Activated T-cell treated with anti-CD3 and anti-CD28 coated beads, Interleukin-2, amount 50 U/mL, for 72 hours (primary cell): Measurements from ENCODE around the gene ATXN1. TPM values are rescaled to one million over a fixed set of nuclear protein-coding genes. Genes with fewer than 3 reads are reported as not detected.
"Not testable (repeated sequence)": the region's sequence is repeated elsewhere in the genome, so short reads cannot be mapped to it uniquely, and the experiment has no call there.

ENCODE experiments used
- ATAC-seq, 2 donors: fragments of 150-1000 bp; cut with Tn5 transposase; replicated peaks in 1 of 2; 2 replicates each; pipeline ENCODE4 v1.10.0; 2021; ENCODE audit warnings: moderate library complexity in 2 of 2, mild to moderate bottlenecking in 1 of 2
- DNase-seq, 2 donors: peaks; one replicate each; pipeline ENCODE4 v3.0.0; 2021 to 2022; ENCODE audit warnings: mixed read lengths in 1 of 2
- H3K27ac Mint-ChIP-seq: one replicate; pipeline ENCODE4 v1.8.0; 2022; ENCODE audit warnings: mild to moderate bottlenecking, moderate library complexity, mixed read lengths
- H3K27me3 Mint-ChIP-seq: one replicate; pipeline ENCODE4 v1.8.0; 2022; ENCODE audit warnings: low read depth, mixed read lengths
- H3K36me3 Mint-ChIP-seq, 2 donors: one replicate each; pipeline ENCODE4 v1.8.0; 2022; ENCODE audit warnings: mixed read lengths in 2 of 2, mild to moderate bottlenecking in 1 of 2; ENCODE audit not compliant: insufficient read depth in 2 of 2
- H3K4me1 Mint-ChIP-seq: one replicate; pipeline ENCODE4 v1.8.0; 2022; ENCODE audit warnings: low read depth, mixed read lengths
- H3K4me3 Mint-ChIP-seq, 2 donors: one replicate each; pipeline ENCODE4 v1.8.0; 2022; ENCODE audit warnings: mild to moderate bottlenecking in 2 of 2, mixed read lengths in 2 of 2, moderate library complexity in 2 of 2
- H3K9me3 Mint-ChIP-seq, 2 donors: one replicate each; pipeline ENCODE4 v1.8.0; 2022; ENCODE audit warnings: mixed read lengths in 2 of 2
- total RNA-seq, 2 donors: library from RNA; stranded (reverse); gene quantifications; one replicate each; pipeline ENCODE4 v1.2.3, GENCODE V29; 2022

ATXN1 gene
- total RNA-seq, 2 donors from 2014 or later = 46.5 to 65.1 TPM

DNA sequence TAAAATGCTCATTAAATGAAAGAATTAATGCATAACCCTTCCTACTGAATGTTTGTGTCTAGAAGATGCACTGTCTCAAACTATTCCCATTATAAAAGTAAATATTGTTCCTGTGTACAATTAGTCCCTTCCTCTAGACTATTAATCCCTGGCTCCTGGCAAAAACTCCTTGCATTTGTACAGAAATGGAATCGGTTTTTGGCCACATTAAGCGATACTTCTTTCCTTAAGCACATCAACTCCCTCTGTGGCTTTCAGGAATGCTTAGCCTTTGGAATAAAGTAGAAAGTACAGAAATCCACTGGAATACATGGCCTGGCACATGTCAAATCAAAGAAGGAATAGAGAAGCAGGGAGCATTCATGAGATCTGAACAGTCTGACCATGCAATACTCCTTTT lies 343.1 kb downstream of the ATXN1 start:
- no peak overlapping the region for H3K27ac Mint-ChIP-seq
- no peaks in the 10 kb centered on the region for H3K9me3 Mint-ChIP-seq
- no peak overlapping the region for H3K4me3 Mint-ChIP-seq
- no peaks in the 10 kb centered on the region for H3K27me3 Mint-ChIP-seq
- DNase-seq (no peak), ATAC-seq (no peak)
- peaks cover 73% of the 10 kb centered on the region for H3K4me1 Mint-ChIP-seq
- H3K36me3 Mint-ChIP-seq = peaks cover 0 to 3% of the 10 kb centered on the region in 2 donors

DNA sequence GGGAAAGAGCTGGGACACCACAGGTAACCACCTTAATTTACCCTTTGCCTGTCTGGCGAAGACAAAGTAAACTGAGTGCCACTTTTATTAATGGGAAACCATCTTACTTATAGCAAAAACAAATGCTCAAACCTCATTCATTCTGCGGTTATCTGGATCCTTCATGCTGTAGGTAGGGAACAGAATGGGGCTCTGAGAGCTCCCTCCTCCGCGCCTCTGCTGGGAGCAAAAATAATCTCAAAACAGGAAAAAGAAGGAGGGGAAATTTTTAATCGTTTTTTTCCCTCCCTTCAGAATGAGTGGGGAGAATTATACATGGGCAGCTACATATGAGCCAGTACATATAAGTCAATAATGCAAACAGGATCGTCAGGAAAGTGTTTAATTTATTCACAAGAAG lies 345.6 kb downstream of the ATXN1 start:
- Mint-ChIP-seq H3K4me3 (peak overlapping the region; percentile 9 to 48), H3K4me1 (peaks cover 64% of the 10 kb centered on the region)
- ATAC-seq = no peak

DNA sequence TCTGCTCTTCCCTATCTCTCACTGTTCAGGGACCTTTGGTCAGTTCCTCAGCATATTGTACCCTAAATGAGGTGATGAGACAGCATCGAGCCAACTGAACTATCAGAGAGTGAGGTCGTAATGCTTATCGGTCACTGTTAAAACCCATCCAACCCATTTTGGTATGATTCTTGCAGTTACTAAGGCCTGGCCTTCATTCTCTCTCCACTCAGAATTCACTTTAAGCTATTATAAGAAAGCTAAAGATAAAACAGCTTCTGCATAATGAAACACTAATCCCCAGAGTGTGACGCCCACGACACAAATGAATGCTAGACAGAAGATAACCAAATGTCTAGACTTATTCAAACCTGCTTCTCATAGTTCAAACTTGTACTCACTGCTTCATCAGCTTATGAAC lies 347.1 kb downstream of the ATXN1 start:
- Mint-ChIP-seq H3K27me3 (no peaks in the 10 kb centered on the region), H3K9me3 (no peaks in the 10 kb centered on the region), H3K36me3 (no peaks in the 10 kb centered on the region), H3K4me1 (peaks cover 64% of the 10 kb centered on the region), H3K27ac (peak overlapping the region; percentile 86), H3K4me3 (peak overlapping the region; percentile 60 to 81)
- ATAC-seq (peak; percentile 60 to 73), DNase-seq (peak; percentile 35 to 47)

More for the DNA sequence above, 345.6 kb downstream of the ATXN1 start:
- no peaks in the 10 kb centered on the region for H3K36me3 Mint-ChIP-seq
- no peak for DNase-seq
- no peaks in the 10 kb centered on the region for H3K9me3 Mint-ChIP-seq
- H3K27ac Mint-ChIP-seq = peak overlapping the region; percentile 43
- no peaks in the 10 kb centered on the region for H3K27me3 Mint-ChIP-seq

DNA sequence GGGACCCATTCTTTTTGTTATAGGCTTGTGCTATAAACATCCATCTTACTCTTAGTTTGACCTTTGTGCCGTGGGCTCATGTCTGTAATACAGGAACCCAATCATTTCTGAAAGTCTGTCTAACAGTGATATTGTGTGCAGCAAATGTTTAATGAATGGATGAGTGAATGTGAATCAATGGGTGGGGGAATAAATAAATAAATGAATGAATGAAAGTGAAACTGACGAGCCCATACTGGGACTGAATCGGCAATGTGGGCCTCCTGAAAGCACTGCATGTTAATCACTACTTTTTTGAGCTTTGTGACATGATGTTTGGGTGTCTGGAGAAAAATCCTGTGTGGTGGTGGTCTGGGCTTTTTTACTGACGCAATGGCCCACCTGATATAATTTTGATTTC lies 347.9 kb downstream of the ATXN1 start:
- H3K36me3 Mint-ChIP-seq = no peaks in the 10 kb centered on the region
- H3K4me1 Mint-ChIP-seq = peaks cover 62% of the 10 kb centered on the region
- H3K4me3 Mint-ChIP-seq = peak overlapping the region; percentile 60 to 81
- H3K27ac Mint-ChIP-seq = peak overlapping the region; percentile 86
- ATAC-seq (peak; percentile 58 to 61), DNase-seq (peak; percentile 33)
- H3K9me3 Mint-ChIP-seq = no peaks in the 10 kb centered on the region
- H3K27me3 Mint-ChIP-seq = no peaks in the 10 kb centered on the region

DNA sequence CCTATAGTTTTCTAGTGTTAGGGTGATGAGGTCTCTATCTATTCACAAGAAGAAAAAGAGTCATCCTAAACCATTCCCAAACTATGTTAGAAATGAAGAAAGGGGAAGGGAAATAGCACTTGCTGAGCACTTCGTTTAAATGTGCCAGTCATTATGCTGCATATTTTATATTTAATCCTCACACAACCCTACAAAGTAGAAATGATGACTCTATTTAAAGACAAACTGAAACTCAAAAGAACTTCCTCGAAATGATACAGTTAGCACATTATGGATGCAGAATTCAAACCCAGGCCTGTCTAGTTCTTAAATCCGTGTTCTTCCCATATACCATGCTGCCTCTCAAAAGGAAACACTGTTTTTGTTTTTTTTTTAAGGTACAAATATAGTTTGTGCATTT lies 348.3 kb downstream of the ATXN1 start:
- ATAC-seq = peak; percentile 20
- Mint-ChIP-seq H3K27ac (peak overlapping the region; percentile 86), H3K4me1 (peaks cover 62% of the 10 kb centered on the region), H3K9me3 (no peaks in the 10 kb centered on the region), H3K27me3 (no peaks in the 10 kb centered on the region), H3K4me3 (peak overlapping the region; percentile 60 to 81), H3K36me3 (peaks cover 0 to under 1% of the 10 kb centered on the region in 2 donors)
- DNase-seq = no peak

DNA sequence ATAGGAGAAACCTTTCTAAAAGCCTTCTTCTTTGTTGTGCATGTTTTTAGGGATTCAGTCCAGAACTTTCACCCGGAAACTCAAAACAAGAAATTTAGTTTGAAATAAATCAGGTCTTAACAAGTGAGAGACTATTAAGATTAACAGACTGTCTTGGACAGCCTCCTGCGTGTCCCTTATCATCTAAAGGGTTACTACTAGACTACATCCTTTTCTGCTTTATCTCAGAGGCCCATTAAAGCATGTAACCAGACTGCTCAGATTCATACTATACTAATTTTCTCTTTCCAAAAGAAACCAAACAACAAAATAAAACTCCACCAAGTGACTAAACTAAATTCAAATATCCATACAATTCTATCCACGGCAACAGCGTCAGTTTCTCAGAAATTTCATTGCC lies 349.1 kb downstream of the ATXN1 start:
- Mint-ChIP-seq H3K4me1 (peaks cover 62% of the 10 kb centered on the region), H3K27ac (peak overlapping the region; percentile 10), H3K4me3 (peak overlapping the region in 1 of 2 donors; percentile 81), H3K9me3 (no peaks in the 10 kb centered on the region), H3K27me3 (no peaks in the 10 kb centered on the region), H3K36me3 (peaks cover 0 to 3% of the 10 kb centered on the region in 2 donors)
- ATAC-seq (no peak), DNase-seq (no peak)

DNA sequence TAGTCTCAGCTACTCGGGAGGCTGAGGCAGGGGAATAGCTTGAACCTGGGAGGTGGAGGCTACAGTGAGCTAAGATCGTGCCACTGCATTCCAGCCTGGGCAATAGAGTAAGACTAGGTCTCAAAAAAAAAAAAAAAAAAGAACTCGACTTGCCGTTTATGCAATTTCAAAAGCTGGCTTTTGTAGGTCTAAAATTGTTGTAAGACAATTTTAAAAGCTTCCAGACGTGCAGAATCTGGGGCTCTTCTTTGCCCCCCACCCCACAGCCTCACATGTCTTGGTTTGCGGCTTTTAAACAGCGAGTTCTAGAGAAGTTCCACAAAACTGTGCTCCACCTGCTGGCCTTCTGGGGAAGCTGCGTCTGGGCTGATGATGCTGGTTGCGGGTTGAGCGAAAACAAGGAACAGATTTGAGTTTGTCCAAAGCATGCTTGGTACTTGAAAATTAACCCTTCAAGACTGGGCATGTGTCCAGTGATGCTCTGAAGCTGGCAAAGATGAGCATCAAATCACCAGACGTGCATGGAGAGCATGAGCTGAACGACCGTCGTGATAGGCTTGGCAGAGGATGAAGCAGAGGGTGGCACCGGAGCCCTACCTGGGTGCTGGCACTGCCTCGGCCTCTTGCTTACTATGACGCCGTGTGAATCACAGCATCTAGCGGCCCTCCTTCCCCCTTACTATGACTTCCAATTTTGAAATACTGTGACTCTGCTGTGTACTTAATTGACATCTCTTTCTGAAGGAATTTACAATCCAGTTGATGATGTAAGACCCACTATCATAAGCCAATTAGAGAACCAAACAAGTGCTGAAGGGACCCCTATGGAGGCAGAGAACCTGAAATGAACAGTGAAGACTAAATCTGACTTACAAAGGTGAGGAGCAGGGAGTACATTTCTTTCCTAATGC lies 351.5 kb downstream of the ATXN1 start:
- Mint-ChIP-seq H3K4me3 (peak overlapping the region in 1 of 2 donors; percentile 42), H3K9me3 (no peaks in the 10 kb centered on the region), H3K4me1 (peaks cover 56% of the 10 kb centered on the region), H3K27me3 (no peaks in the 10 kb centered on the region), H3K27ac (no peak overlapping the region), H3K36me3 (peaks cover 0 to 3% of the 10 kb centered on the region in 2 donors)
- DNase-seq = peak; percentile 58 to 62
- ATAC-seq = peak; percentile 47 to 56

DNA sequence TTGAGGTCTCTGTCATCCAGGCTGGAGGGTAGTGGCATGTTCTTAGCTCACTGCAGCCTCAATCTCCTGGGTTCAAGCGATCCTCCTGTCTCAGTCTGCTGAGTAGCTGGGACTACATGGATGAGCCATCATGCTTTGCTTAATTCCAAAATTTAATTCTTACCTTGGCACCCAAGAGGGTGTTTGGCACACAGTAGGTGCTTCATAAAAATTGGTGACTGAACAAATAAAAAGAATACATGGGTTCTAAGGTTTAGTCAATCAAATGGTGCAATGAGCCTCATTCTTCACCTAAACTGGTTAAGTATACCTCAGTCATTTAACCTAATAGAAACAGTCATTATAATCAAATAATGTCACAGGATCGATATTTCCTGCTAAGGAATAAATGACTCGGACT lies 352.5 kb downstream of the ATXN1 start:
- H3K27ac Mint-ChIP-seq = no peak overlapping the region
- H3K4me3 Mint-ChIP-seq = no peak overlapping the region
- peaks cover 0 to 3% of the 10 kb centered on the region in 2 donors for H3K36me3 Mint-ChIP-seq
- DNase-seq (no peak), ATAC-seq (no peak)
- peaks cover 56% of the 10 kb centered on the region for H3K4me1 Mint-ChIP-seq
- H3K27me3 Mint-ChIP-seq = no peaks in the 10 kb centered on the region
- H3K9me3 Mint-ChIP-seq = no peaks in the 10 kb centered on the region

DNA sequence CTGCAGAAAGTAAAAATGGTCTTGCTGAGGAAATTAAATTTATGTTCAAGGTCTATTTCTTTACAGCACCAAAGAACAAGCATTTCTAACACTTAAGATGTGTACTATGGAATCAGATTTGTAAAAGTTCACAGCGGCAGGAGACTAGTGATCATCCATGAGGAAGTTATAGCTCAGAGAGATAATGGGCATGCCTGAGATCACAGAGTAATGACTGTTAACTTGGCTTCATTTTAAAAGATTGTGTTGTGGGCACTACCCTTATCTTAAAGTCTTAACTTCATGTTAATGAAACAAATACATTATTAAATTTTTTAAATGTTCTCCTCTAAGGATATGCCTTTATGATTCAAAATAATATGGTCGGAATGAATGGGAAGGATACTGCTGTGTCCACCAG lies 354.3 kb downstream of the ATXN1 start:
- DNase-seq (no peak), ATAC-seq (no peak)
- no peaks in the 10 kb centered on the region for H3K9me3 Mint-ChIP-seq
- no peaks in the 10 kb centered on the region for H3K27me3 Mint-ChIP-seq
- H3K27ac Mint-ChIP-seq = no peak overlapping the region
- H3K4me1 Mint-ChIP-seq = peaks cover 43% of the 10 kb centered on the region
- peaks cover 0 to 5% of the 10 kb centered on the region in 2 donors for H3K36me3 Mint-ChIP-seq
- H3K4me3 Mint-ChIP-seq = no peak overlapping the region

DNA sequence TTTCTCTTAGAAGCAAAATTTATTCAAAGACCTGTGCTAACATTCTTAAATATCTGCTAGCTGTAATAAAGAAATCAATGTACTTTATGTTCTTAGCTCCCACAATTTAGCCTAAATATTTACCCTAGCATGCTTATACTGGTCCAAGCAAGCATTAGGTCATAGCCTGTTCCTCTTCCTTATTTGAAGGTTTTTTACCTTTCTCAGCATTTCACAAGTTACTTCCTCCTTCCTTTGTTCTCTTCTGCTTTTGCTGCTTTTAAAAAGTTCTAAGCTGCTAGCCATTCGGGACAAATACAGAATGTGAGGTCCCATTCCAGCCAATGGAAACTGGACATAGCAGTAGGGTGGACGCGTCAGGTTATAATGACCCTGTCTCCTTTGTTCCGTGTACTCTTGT lies 354.7 kb downstream of the ATXN1 start:
- H3K4me3 Mint-ChIP-seq, H3K36me3 Mint-ChIP-seq, DNase-seq, H3K27me3 Mint-ChIP-seq, ATAC-seq, H3K9me3 Mint-ChIP-seq: not testable (repeated sequence)
- Mint-ChIP-seq H3K27ac (peak overlapping the region; percentile 13), H3K4me1 (peaks cover 40% of the 10 kb centered on the region)

DNA sequence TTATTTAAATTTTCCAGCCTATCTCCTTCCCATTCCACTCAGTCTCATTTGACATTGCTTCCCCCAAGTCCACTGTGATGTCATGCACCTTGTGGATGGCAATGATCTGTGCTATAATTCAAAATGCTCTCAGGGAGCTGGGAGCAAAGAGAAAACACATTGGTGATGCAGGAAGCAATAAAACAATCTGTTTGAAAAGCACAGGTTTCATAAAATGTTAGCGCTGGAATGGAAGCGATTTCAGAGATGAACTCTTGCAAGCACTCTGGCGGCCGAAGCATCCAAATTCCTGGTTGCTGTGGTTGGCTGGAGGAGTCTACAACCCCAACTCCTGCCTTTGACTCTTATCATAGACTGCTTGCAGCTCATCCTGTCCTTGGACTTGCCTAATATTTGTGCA lies 355.9 kb downstream of the ATXN1 start:
- no peak overlapping the region for H3K4me3 Mint-ChIP-seq
- H3K27ac Mint-ChIP-seq = no peak overlapping the region
- no peaks in the 10 kb centered on the region for H3K9me3 Mint-ChIP-seq
- DNase-seq (no peak), ATAC-seq (no peak)
- H3K36me3 Mint-ChIP-seq = peaks cover 5 to 11% of the 10 kb centered on the region in 2 donors
- H3K4me1 Mint-ChIP-seq = peaks cover 35% of the 10 kb centered on the region
- no peaks in the 10 kb centered on the region for H3K27me3 Mint-ChIP-seq

DNA sequence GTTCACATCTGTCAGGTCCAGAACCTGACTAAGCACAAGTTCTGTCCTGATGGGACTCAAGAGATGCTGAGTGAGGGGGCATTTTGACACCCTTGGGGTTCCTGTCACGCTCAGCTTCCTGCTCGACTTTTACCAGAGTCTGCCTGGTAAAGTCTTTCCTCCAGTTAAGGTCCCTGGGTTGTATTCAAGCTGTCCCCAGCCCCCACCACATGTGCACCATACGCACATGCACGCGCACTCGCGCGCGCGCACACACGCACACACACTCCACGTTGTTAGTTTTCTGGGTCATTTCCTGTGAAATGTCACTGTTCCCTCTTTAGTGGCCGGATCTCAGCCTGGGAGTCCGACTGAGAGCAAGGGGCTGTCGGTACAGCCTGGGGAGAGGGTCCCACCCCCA lies 356.8 kb downstream of the ATXN1 start:
- Mint-ChIP-seq H3K4me1 (peaks cover 26% of the 10 kb centered on the region), H3K4me3 (peak overlapping the region in 1 of 2 donors; percentile 48), H3K27ac (peak overlapping the region; percentile 86), H3K27me3 (no peaks in the 10 kb centered on the region), H3K9me3 (no peaks in the 10 kb centered on the region), H3K36me3 (peaks cover 5 to 11% of the 10 kb centered on the region in 2 donors)
- ATAC-seq = peak in 1 of 2 donors; percentile 32
- no peak for DNase-seq

DNA sequence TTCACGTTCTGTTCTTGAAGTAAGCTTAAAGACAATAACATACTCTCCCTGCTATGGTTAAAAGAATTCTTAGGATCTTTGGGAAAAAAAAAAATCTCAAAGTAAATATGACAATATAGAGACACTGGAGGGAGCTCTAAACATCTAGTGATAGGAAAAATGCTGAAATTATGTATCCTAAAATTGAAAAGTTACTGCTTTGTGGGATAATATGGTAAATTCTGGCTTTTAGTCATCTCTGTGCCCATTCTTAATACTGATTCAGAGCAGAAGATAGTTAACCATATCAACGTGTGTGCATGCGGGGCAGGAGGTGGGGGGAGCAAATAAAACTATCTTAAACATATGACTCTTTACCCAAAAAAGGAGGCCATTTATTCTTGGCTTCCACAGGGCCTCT lies 357.4 kb downstream of the ATXN1 start:
- Mint-ChIP-seq H3K27ac (peak overlapping the region; percentile 43), H3K36me3 (peaks cover 5 to 11% of the 10 kb centered on the region in 2 donors), H3K4me3 (no peak overlapping the region), H3K27me3 (no peaks in the 10 kb centered on the region), H3K4me1 (peaks cover 21% of the 10 kb centered on the region), H3K9me3 (no peaks in the 10 kb centered on the region)
- ATAC-seq (peak in 1 of 2 donors; percentile 55), DNase-seq (no peak)
